ENCODE results near the gene IL17B. TPM values are rescaled to one million over a fixed set of nuclear protein-coding genes. Genes with fewer than 3 reads are reported as not detected.

IL17B gene
- total and polyA plus RNA-seq, 2 donors (not counting 3 experiments of a cell fraction or from before 2014, with no cell fraction given) = not detected

- H3K9me3 ChIP-seq (replicated peaks; ENCODE audit: control insufficient read depth, insufficient read depth, low read length) = no peaks in the 10 kb centered on the region
- no peaks in the 10 kb centered on the region for H3K27me3 ChIP-seq (ENCODE audit: control insufficient read depth in 2 of 2, insufficient read depth in 2 of 2, low read length in 2 of 2)
- no peaks in the 10 kb centered on the region for H3K9me1 ChIP-seq (replicated peaks; ENCODE audit: control insufficient read depth, extremely low read depth, insufficient read depth, low read length)
- no peak overlapping the region for H3K9ac ChIP-seq (replicated peaks; ENCODE audit: extremely low read depth, insufficient read depth, low read length)
- no TSS peak for BruUV-seq (replicated peaks)
- no peak overlapping the region for H2AFZ ChIP-seq (ENCODE audit: low read depth, low read length)
- dilution Hi-C loops (cut with MboI; ENCODE audit: extremely low pct_ligation_motif_present, low sequenced_read_pairs) (no loop called here), intact Hi-C loops (cut with micrococcal nuclease) (loop anchor here (1.0 kb wide), 3 partner anchors 51 to 103 kb away; no protein-coding TSS in a partner anchor)
- H3K4me1 ChIP-seq (ENCODE audit: control insufficient read depth, extremely low read depth, insufficient read depth, low read length) = no peaks in the 10 kb centered on the region
- H3K36me3 ChIP-seq (ENCODE audit: control insufficient read depth in 2 of 2, extremely low read depth in 1 of 2, insufficient read depth in 2 of 2, low read length in 2 of 2) = no peaks in the 10 kb centered on the region
- H3K79me2 ChIP-seq (ENCODE audit: control insufficient read depth, insufficient read depth, low read length) = no peaks in the 10 kb centered on the region
- no peak for FAIRE-seq
- no peak overlapping the region for H3K4me3 ChIP-seq (replicated peaks in 1 of 3; ENCODE audit: insufficient read depth in 1 of 3, low read depth in 1 of 3, low read length in 3 of 3)
- no peak overlapping the region for H3K4me2 ChIP-seq (ENCODE audit: insufficient read depth, low read length)
- no peak overlapping the region for H3K27ac ChIP-seq (ENCODE audit: insufficient read depth, low read depth, low read length)
- DNase-seq (ENCODE audit: low read depth, low spot score) = no peak
- POLR2A ChIA-PET = interaction anchor here (1.5 kb wide), 1 partner anchor 10 kb away, joined by 3 read pairs; the partner anchor contains the start of gene PCYOX1L
- CTCF ChIA-PET = interaction anchor here (0.6 to 5.7 kb wide), 50 partner anchors 8 to 636 kb away, joined by 3 to 131 read pairs (median 5); partner anchors contain the start of genes AFAP1L1, GRPEL2, IL17B and PCYOX1L
- H4K20me1 ChIP-seq (replicated peaks; ENCODE audit: control insufficient read depth, extremely low read depth, insufficient read depth, low read length) = no peaks in the 10 kb centered on the region
- TF ChIP-seq, protein P1, sequence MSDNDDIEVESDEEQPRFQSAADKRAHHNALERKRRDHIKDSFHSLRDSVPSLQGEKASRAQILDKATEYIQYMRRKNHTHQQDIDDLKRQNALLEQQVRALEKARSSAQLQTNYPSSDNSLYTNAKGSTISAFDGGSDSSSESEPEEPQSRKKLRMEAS (IDR thresholded peaks at IDR 0.05; ENCODE audit: insufficient read depth, insufficient read length) = no peak
- no peak for TF ChIP-seq POLR2A (IDR thresholded peaks at IDR 0.05; ENCODE audit: low read depth, low read length)
- no peak for TF ChIP-seq EZH2 (IDR thresholded peaks at IDR 0.05; ENCODE audit: borderline replicate concordance, low read depth, low read length, severe bottlenecking)
- TF ChIP-seq MYC (IDR thresholded peaks at IDR 0.05; ENCODE audit: low read depth, low read length) = no peak
- no peak for TF ChIP-seq FOS (IDR thresholded peaks at IDR 0.05; ENCODE audit: borderline replicate concordance, insufficient read depth, low read length)
- TF ChIP-seq JUN (IDR thresholded peaks at IDR 0.05; ENCODE audit: borderline replicate concordance, insufficient read depth, insufficient read length, low read depth) = no peak
- TF ChIP-seq GATA2 (IDR thresholded peaks at IDR 0.05; ENCODE audit: insufficient read depth, insufficient read length, low read depth, low read length) = no peak
- TF ChIP-seq, protein P2, sequence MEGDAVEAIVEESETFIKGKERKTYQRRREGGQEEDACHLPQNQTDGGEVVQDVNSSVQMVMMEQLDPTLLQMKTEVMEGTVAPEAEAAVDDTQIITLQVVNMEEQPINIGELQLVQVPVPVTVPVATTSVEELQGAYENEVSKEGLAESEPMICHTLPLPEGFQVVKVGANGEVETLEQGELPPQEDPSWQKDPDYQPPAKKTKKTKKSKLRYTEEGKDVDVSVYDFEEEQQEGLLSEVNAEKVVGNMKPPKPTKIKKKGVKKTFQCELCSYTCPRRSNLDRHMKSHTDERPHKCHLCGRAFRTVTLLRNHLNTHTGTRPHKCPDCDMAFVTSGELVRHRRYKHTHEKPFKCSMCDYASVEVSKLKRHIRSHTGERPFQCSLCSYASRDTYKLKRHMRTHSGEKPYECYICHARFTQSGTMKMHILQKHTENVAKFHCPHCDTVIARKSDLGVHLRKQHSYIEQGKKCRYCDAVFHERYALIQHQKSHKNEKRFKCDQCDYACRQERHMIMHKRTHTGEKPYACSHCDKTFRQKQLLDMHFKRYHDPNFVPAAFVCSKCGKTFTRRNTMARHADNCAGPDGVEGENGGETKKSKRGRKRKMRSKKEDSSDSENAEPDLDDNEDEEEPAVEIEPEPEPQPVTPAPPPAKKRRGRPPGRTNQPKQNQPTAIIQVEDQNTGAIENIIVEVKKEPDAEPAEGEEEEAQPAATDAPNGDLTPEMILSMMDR (IDR thresholded peaks at IDR 0.05; ENCODE audit: extremely low read depth in 1 of 2, insufficient read depth in 1 of 2, low read depth in 1 of 2, low read length in 2 of 2) = no peak
- TF ChIP-seq POLR2AphosphoS5 (IDR thresholded peaks at IDR 0.05; ENCODE audit: insufficient read depth, low read depth, low read length) = no peak
Measured at GRCh38 chr5:149367972-149368645, 11.0 kb downstream of the IL17B start.

Measured in endothelial cell of umbilical vein (primary cell).